ENCODE measurements around the gene RBMS1. TPM values are rescaled to one million over a fixed set of nuclear protein-coding genes. Genes with fewer than 3 reads are reported as not detected.

Gene RBMS1
- polyA plus RNA-seq, 2 of the 4 experiments (the other 2 are of a cell fraction), result 51.9 to 108 TPM

DNA sequence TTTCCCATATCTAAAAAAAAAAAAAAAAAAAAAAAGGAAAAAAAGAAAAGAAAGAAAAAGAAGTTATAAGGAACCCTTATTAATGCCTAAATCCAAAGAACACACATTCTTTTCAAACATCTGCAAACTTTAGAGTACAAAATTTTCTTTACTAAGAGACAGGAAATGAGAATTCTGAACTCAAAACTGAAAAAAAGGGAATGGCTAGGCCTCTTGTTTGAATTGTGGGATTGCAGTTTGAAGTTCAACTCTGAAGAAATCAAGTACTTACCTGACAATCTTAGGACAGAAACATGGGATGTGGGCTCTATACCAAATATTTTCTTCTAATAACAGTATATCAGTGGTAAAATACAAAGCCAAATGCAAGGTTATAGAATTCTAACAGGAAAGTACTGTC is 175.4 kb downstream of the RBMS1 start:
- POLR2A ChIA-PET, result no interaction called here
- no peak for FAIRE-seq

DNA sequence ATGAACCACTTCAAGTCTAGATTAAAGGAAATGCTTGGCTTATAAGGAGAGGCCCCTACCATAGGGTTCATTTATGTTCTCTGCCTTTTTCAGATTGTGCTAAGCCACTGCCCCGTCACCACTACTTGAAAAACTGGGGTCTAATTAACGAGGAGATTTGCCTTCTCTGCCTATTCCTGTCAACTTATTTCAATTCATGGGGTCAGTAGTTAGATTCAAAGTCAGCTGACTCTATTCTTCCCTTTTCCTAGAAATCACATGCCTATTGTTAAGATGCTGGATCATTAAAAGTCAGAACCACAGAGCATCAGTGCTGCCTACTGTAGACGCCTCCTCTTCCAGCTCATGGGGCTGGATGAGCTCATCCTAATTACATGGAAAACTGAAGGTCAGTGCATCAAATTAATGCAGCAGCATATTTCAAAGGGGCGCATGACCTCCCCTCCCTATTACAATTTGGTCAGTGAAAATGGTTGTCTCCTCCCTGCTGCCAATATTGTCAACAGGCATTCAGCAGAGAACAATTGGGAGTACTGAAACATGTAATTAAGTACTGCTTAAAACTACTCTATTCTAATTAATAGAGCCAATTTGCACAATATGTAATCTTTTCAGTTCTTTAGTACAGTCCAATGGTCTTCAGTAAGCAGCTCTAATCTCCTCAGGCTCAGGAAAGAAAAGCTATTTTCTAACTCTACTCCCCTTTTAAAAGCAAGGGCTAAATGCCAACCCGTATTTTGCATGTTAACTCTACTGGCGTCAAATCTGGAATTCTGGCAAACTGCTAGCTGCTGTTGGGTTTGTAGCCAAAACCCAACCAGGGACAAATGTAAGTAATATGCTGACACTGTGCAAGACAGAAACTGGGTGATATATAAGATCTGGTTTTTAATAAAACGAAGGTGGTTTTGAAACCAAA is 176.2 kb downstream of the RBMS1 start:
- no peak overlapping the region for H3K4me2 ChIP-seq
- no peaks in the 10 kb centered on the region for H3K9me3 ChIP-seq
- no peak overlapping the region for H3K27ac ChIP-seq
- POLR2A ChIA-PET, result no interaction called here
- H3K4me3 ChIP-seq, result no peak overlapping the region
- WGBS (ENCODE audit: missing lambda C conversion rate), result 96% methylated on average over 7 of the region's 7 CpGs
- ATAC-seq (no peak), DNase-seq (ENCODE audit: low read depth in 1 of 2, low spot score in 1 of 2) (no peak), FAIRE-seq (no peak)
- no peak for TF ChIP-seq ZC3H11A (IDR thresholded peaks at IDR 0.05)
- no peak for TF ChIP-seq ZSCAN20 (CRISPR knock-in tag; IDR thresholded peaks at IDR 0.05)
- TF ChIP-seq E2F6 (IDR thresholded peaks at IDR 0.05; ENCODE audit: borderline replicate concordance, low read depth), result no peak
- TF ChIP-seq, protein P1, sequence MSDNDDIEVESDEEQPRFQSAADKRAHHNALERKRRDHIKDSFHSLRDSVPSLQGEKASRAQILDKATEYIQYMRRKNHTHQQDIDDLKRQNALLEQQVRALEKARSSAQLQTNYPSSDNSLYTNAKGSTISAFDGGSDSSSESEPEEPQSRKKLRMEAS (IDR thresholded peaks at IDR 0.05), result no peak
- TF ChIP-seq NR3C1 (IDR thresholded peaks at IDR 0.05), result no peak
- TF ChIP-seq HOXB5 (CRISPR knock-in tag; IDR thresholded peaks at IDR 0.05), result no peak
- TF ChIP-seq POLR2A (IDR thresholded peaks at IDR 0.05; ENCODE audit: low read length), result no peak
- TF ChIP-seq HOXB13 (CRISPR knock-in tag; IDR thresholded peaks at IDR 0.05; ENCODE audit: low read depth), result no peak
- no peak for TF ChIP-seq POLR2AphosphoS2 (conservative IDR thresholded peaks at IDR 0.05; ENCODE audit: low read length)
- no peak for TF ChIP-seq PHF8 (IDR thresholded peaks at IDR 0.05; ENCODE audit: borderline replicate concordance, low read depth)
- no peak for TF ChIP-seq HDAC2 (IDR thresholded peaks at IDR 0.05)
- no peak for TF ChIP-seq EHMT2 (IDR thresholded peaks at IDR 0.05; ENCODE audit: low read depth)
- TF ChIP-seq, protein P2, sequence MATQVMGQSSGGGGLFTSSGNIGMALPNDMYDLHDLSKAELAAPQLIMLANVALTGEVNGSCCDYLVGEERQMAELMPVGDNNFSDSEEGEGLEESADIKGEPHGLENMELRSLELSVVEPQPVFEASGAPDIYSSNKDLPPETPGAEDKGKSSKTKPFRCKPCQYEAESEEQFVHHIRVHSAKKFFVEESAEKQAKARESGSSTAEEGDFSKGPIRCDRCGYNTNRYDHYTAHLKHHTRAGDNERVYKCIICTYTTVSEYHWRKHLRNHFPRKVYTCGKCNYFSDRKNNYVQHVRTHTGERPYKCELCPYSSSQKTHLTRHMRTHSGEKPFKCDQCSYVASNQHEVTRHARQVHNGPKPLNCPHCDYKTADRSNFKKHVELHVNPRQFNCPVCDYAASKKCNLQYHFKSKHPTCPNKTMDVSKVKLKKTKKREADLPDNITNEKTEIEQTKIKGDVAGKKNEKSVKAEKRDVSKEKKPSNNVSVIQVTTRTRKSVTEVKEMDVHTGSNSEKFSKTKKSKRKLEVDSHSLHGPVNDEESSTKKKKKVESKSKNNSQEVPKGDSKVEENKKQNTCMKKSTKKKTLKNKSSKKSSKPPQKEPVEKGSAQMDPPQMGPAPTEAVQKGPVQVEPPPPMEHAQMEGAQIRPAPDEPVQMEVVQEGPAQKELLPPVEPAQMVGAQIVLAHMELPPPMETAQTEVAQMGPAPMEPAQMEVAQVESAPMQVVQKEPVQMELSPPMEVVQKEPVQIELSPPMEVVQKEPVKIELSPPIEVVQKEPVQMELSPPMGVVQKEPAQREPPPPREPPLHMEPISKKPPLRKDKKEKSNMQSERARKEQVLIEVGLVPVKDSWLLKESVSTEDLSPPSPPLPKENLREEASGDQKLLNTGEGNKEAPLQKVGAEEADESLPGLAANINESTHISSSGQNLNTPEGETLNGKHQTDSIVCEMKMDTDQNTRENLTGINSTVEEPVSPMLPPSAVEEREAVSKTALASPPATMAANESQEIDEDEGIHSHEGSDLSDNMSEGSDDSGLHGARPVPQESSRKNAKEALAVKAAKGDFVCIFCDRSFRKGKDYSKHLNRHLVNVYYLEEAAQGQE (IDR thresholded peaks at IDR 0.05), result no peak
- TF ChIP-seq TP53 (CRISPR knock-in tag; IDR thresholded peaks at IDR 0.05), result no peak
- TF ChIP-seq, protein P3, sequence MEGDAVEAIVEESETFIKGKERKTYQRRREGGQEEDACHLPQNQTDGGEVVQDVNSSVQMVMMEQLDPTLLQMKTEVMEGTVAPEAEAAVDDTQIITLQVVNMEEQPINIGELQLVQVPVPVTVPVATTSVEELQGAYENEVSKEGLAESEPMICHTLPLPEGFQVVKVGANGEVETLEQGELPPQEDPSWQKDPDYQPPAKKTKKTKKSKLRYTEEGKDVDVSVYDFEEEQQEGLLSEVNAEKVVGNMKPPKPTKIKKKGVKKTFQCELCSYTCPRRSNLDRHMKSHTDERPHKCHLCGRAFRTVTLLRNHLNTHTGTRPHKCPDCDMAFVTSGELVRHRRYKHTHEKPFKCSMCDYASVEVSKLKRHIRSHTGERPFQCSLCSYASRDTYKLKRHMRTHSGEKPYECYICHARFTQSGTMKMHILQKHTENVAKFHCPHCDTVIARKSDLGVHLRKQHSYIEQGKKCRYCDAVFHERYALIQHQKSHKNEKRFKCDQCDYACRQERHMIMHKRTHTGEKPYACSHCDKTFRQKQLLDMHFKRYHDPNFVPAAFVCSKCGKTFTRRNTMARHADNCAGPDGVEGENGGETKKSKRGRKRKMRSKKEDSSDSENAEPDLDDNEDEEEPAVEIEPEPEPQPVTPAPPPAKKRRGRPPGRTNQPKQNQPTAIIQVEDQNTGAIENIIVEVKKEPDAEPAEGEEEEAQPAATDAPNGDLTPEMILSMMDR (IDR thresholded peaks at IDR 0.05), result no peak
- no peak for TF ChIP-seq HEYL (CRISPR knock-in tag; IDR thresholded peaks at IDR 0.05)
- TF ChIP-seq SMC3 (IDR thresholded peaks at IDR 0.05), result no peak
- CTCF ChIA-PET, result interaction anchor here (0.9 to 1.4 kb wide), 4 partner anchors 8 to 677 kb away, joined by 3 to 4 read pairs (median 4); no protein-coding TSS in a partner anchor
- H3K4me1 ChIP-seq, result peaks cover 46% of the 10 kb centered on the region

More for the DNA sequence above, 175.4 kb downstream of the RBMS1 start:
- H3K4me1 ChIP-seq, result peaks cover 49% of the 10 kb centered on the region
- TF ChIP-seq NR3C1 (IDR thresholded peaks at IDR 0.05), result no peak
- TF ChIP-seq KDM1A (IDR thresholded peaks at IDR 0.05; ENCODE audit: low read depth), result no peak
- no peak for TF ChIP-seq ZSCAN20 (CRISPR knock-in tag; IDR thresholded peaks at IDR 0.05)
- no peak for TF ChIP-seq USF2 (IDR thresholded peaks at IDR 0.05)
- TF ChIP-seq SREBF2 (IDR thresholded peaks at IDR 0.05), result no peak
- CTCF ChIA-PET, result interaction anchor here (1.4 kb wide), 1 partner anchor 677 kb away, joined by 4 read pairs; no protein-coding TSS in a partner anchor
- no peak for ATAC-seq
- H3K9me3 ChIP-seq, result no peaks in the 10 kb centered on the region
- no peak overlapping the region for H3K4me2 ChIP-seq
- H3K27ac ChIP-seq, result no peak overlapping the region
- no peak overlapping the region for H3K4me3 ChIP-seq
- DNase-seq (ENCODE audit: low read depth in 1 of 2, low spot score in 1 of 2), result no peak
